Cardiac muscle cell (in vitro differentiated cells and primary cell): ENCODE measurements around the gene TRUB1. TPM values are rescaled to one million over a fixed set of nuclear protein-coding genes. Genes with fewer than 3 reads are reported as not detected.

Source experiments
- DNase-seq, 2 donors: peaks; one replicate each; pipeline versions ENCODE4 v3.0.0 to v3.0.0-alpha.2; 2010 to 2017; ENCODE audit warnings: low read depth in 1 of 2, low spot score in 1 of 2
- H3K27ac ChIP-seq: fragments of 200-600 bp; sonication (generic); 2 replicates; pipeline ENCODE4 v1.5.1; 2016
- H3K27me3 ChIP-seq: fragments of 200-600 bp; sonication (generic); 2 replicates; pipeline ENCODE4 v1.6.0; 2016; ENCODE audit warnings: control low read depth
- H3K36me3 ChIP-seq: fragments of 200-600 bp; sonication (generic); 2 replicates; pipeline ENCODE4 v1.5.1; 2016; ENCODE audit warnings: control low read depth
- H3K4me1 ChIP-seq: fragments of 200-600 bp; sonication (generic); 2 replicates; pipeline ENCODE4 v1.8.1; 2017; ENCODE audit warnings: low read depth, mild to moderate bottlenecking, mixed run types
- H3K4me3 ChIP-seq: fragments of 200-600 bp; sonication (generic); 2 replicates; pipeline ENCODE4 v1.5.1; 2016; ENCODE audit warnings: mild to moderate bottlenecking
- H3K9me3 ChIP-seq: fragments of 200-600 bp; sonication (generic); 2 replicates; pipeline ENCODE4 v1.5.1; 2017; ENCODE audit warnings: low read depth, mild to moderate bottlenecking, control low read depth
- CTCF ChIP-seq: IDR thresholded peaks from 2 replicates; pipeline ENCODE4 v1.5.1; 2012; ENCODE audit warnings: low read depth, mild to moderate bottlenecking, low read length
- polyA plus RNA-seq: library from polyadenylated mRNA; unstranded; fragments of >200 nt; fragmentation: Nextera tagmentation; extraction: Ambion mirVana; gene quantifications from 2 replicates; pipeline ENCODE4 v1.2.1, GENCODE V29; 2016
- total RNA-seq: library from RNA; depleted of rRNA; stranded (reverse); fragments of >200 nt; gene quantifications from 2 replicates; pipeline ENCODE4 v1.2.3, GENCODE V29; 2016

The TRUB1 gene
- total and polyA plus RNA-seq, 2 experiments from 2014 or later = 8.4 to 18.3 TPM

GRCh38 chr10:114925587-114926586, 12.1 kb upstream of the TRUB1 start:
- no peak for TF ChIP-seq CTCF
- H3K4me3 ChIP-seq = no peak overlapping the region
- peak in 1 of 2 donors; percentile 52 for DNase-seq
- H3K36me3 ChIP-seq = no peaks in the 10 kb centered on the region
- H3K9me3 ChIP-seq = no peaks in the 10 kb centered on the region
- no peaks in the 10 kb centered on the region for H3K4me1 ChIP-seq
- no peak overlapping the region for H3K27ac ChIP-seq
- H3K27me3 ChIP-seq = no peaks in the 10 kb centered on the region

- H3K36me3 ChIP-seq = no peaks in the 10 kb centered on the region
- TF ChIP-seq CTCF = no peak
- no peaks in the 10 kb centered on the region for H3K9me3 ChIP-seq
- H3K27ac ChIP-seq = no peak overlapping the region
- no peak overlapping the region for H3K4me3 ChIP-seq
- H3K4me1 ChIP-seq = no peaks in the 10 kb centered on the region
- H3K27me3 ChIP-seq = no peaks in the 10 kb centered on the region
- no peak for DNase-seq
Observed at GRCh38 chr10:114928818-114929217, 9.2 kb upstream of the TRUB1 start.

GRCh38 chr10:114930320-114930719, 7.7 kb upstream of the TRUB1 start:
- no peak for DNase-seq
- no peaks in the 10 kb centered on the region for H3K36me3 ChIP-seq
- H3K4me3 ChIP-seq = no peak overlapping the region
- no peaks in the 10 kb centered on the region for H3K27me3 ChIP-seq
- TF ChIP-seq CTCF = no peak
- no peaks in the 10 kb centered on the region for H3K9me3 ChIP-seq
- no peak overlapping the region for H3K27ac ChIP-seq
- H3K4me1 ChIP-seq = no peaks in the 10 kb centered on the region

- H3K36me3 ChIP-seq = no peaks in the 10 kb centered on the region
- no peaks in the 10 kb centered on the region for H3K9me3 ChIP-seq
- DNase-seq = no peak
- H3K27ac ChIP-seq = no peak overlapping the region
- no peaks in the 10 kb centered on the region for H3K27me3 ChIP-seq
- no peak for TF ChIP-seq CTCF
- no peak overlapping the region for H3K4me3 ChIP-seq
- H3K4me1 ChIP-seq = no peaks in the 10 kb centered on the region
Observed at GRCh38 chr10:114931072-114931679, 6.8 kb upstream of the TRUB1 start.

- H3K27ac ChIP-seq = no peak overlapping the region
- no peaks in the 10 kb centered on the region for H3K9me3 ChIP-seq
- no peaks in the 10 kb centered on the region for H3K36me3 ChIP-seq
- no peaks in the 10 kb centered on the region for H3K27me3 ChIP-seq
- no peak overlapping the region for H3K4me3 ChIP-seq
- no peak for TF ChIP-seq CTCF
- H3K4me1 ChIP-seq = no peaks in the 10 kb centered on the region
- DNase-seq = no peak
Observed at GRCh38 chr10:114932225-114932624, 5.8 kb upstream of the TRUB1 start.
